B cell (primary cell): ENCODE measurements around the gene AEN. TPM values are rescaled to one million over a fixed set of nuclear protein-coding genes. Genes with fewer than 3 reads are reported as not detected.
A peak's percentile ranks its signal among the peaks of the same experiment; 100 is the strongest.

Experiments
- ATAC-seq: fragments of 200-7000 bp; cut with Tn5 transposase; one replicate; pipeline ENCODE4 v1.10.0; 2021; ENCODE audit warnings: low read depth, mild to moderate bottlenecking, moderate number of reproducible peaks, moderate library complexity
- CTCF ChIA-PET: fragments of 350-600 bp; sonication (Branson Sonifier 250); formaldehyde crosslinking; loops from one replicate; lab custom pipeline; 2021; ENCODE audit warnings: antibody characterized with exemption, inconsistent platforms; lab: Charles Lee
- POLR2A ChIA-PET: fragments of 350-600 bp; sonication (Branson Sonifier 250); formaldehyde crosslinking; loops from one replicate; lab custom pipeline; 2021; ENCODE audit warnings: antibody characterized with exemption; lab: Charles Lee
- DNase-seq: peaks from one replicate; pipeline ENCODE4 v3.0.0; 2013
- H2AFZ ChIP-seq: 2 replicates; pipeline ENCODE4 v1.6.1; 2012; ENCODE audit warnings: mild to moderate bottlenecking, low read depth, low read length; ENCODE audit not compliant: insufficient read depth, poor library complexity, severe bottlenecking
- H3K27ac ChIP-seq, 2 donors: 1 replicate in 1 of 2; 2 replicates in 1 of 2; pipeline ENCODE4 v1.5.1; 2012 to 2013; ENCODE audit warnings: low read length in 2 of 2, mild to moderate bottlenecking in 2 of 2, moderate library complexity in 1 of 2
- H3K27me3 ChIP-seq, 4 experiments: fragments of 200-600 bp in 1 of 4; sonication (generic) in 1 of 4; replicated peaks in 1 of 4; 1 replicate in 2 of 4; 2 replicates in 2 of 4; pipeline versions ENCODE4 v1.6.1 to v1.7.0; 2013 to 2016; ENCODE audit warnings: low read length in 3 of 4, mild to moderate bottlenecking in 2 of 4, mixed read lengths in 1 of 4, moderate library complexity in 1 of 4; ENCODE audit not compliant: insufficient read depth in 4 of 4, control insufficient read depth in 3 of 4; ENCODE audit errors: control extremely low read depth in 1 of 4
- H3K36me3 ChIP-seq, 2 experiments: replicated peaks in 1 of 2; 1 replicate in 1 of 2; 2 replicates in 1 of 2; pipeline versions ENCODE4 v1.6.1 to v1.7.1; 2013; ENCODE audit warnings: low read length in 1 of 2; ENCODE audit not compliant: insufficient read depth in 2 of 2, control insufficient read depth in 1 of 2; ENCODE audit errors: control extremely low read depth in 1 of 2, extremely low read depth in 1 of 2
- H3K4me1 ChIP-seq, 2 donors: fragments of 200-600 bp in 1 of 2; sonication (generic) in 1 of 2; 1 replicate in 1 of 2; 2 replicates in 1 of 2; pipeline versions ENCODE4 v1.5.1 to v1.6.1; 2013 to 2017; ENCODE audit warnings: low read length in 2 of 2; ENCODE audit not compliant: control insufficient read depth in 2 of 2, insufficient read depth in 2 of 2
- H3K4me2 ChIP-seq: replicated peaks from 2 replicates; pipeline ENCODE3; 2012; ENCODE audit warnings: mild to moderate bottlenecking, low read depth, low read length; ENCODE audit not compliant: poor library complexity, severe bottlenecking
- H3K4me3 ChIP-seq, 5 experiments: fragments of 200-600 bp in 1 of 5; sonication (generic) in 1 of 5; 1 replicate in 3 of 5; 2 replicates in 2 of 5; pipeline versions ENCODE4 v1.5.1 to v1.7.0; 2011 to 2016; ENCODE audit warnings: low read length in 4 of 5, mild to moderate bottlenecking in 4 of 5, low read depth in 2 of 5, control low read depth in 1 of 5, moderate library complexity in 1 of 5; ENCODE audit not compliant: insufficient read depth in 1 of 5; ENCODE audit errors: control extremely low read depth in 1 of 5, extremely low read depth in 1 of 5
- H3K79me2 ChIP-seq: fragments of 200-600 bp; sonication (generic); one replicate; pipeline ENCODE4 v1.6.0; 2016; ENCODE audit warnings: low read length; ENCODE audit not compliant: control insufficient read depth, insufficient read depth
- H3K9ac ChIP-seq: fragments of 200-600 bp; sonication (generic); 2 replicates; pipeline ENCODE4 v1.6.1; 2017; ENCODE audit warnings: mild to moderate bottlenecking, low read length, moderate library complexity
- H3K9me3 ChIP-seq, 3 donors: one replicate each; pipeline versions ENCODE4 v1.6.1 to v1.7.1; 2013; ENCODE audit warnings: low read length in 2 of 3; ENCODE audit not compliant: control insufficient read depth in 2 of 3, insufficient read depth in 1 of 3; ENCODE audit errors: control extremely low read depth in 1 of 3
- H4K20me1 ChIP-seq: 2 replicates; pipeline ENCODE4 v1.6.0; 2012; ENCODE audit warnings: mild to moderate bottlenecking, low read length; ENCODE audit not compliant: insufficient read depth, control insufficient read depth, poor library complexity, severe bottlenecking
- H3K27ac Mint-ChIP-seq: one replicate; pipeline ENCODE4 v1.8.0; 2021; ENCODE audit warnings: mixed read lengths
- H3K27me3 Mint-ChIP-seq: one replicate; pipeline ENCODE4 v1.8.0; 2021; ENCODE audit warnings: mixed read lengths
- H3K4me1 Mint-ChIP-seq: one replicate; pipeline ENCODE4 v1.8.0; 2021; ENCODE audit warnings: mixed read lengths
- H3K4me3 Mint-ChIP-seq: one replicate; pipeline ENCODE4 v1.8.0; 2021; ENCODE audit warnings: mixed read lengths
- H3K9me3 Mint-ChIP-seq: one replicate; pipeline ENCODE4 v1.8.0; 2022; ENCODE audit warnings: mixed read lengths; ENCODE audit not compliant: insufficient read depth
- EZH2 ChIP-seq: IDR thresholded peaks from 2 replicates; pipeline ENCODE4 v1.6.1; 2012; ENCODE audit warnings: borderline replicate concordance, low read depth, mild to moderate bottlenecking, moderate library complexity, low read length; ENCODE audit not compliant: insufficient read depth, poor library complexity, severe bottlenecking
- WGBS: methylation state at CpG from one replicate; pipeline ENCODE4 v1.1.5; 2013; ENCODE audit warnings: missing lambda C conversion rate; ENCODE audit not compliant: insufficient coverage; 5-methylcytosine and 5-hydroxymethylcytosine counted together
- intact Hi-C: fragments of 100-400 bp; cut with micrococcal nuclease; formaldehyde crosslinking; loops from one replicate; pipeline ENCODE4 v1.10.0; 2022
- polyA plus RNA-seq: library from polyadenylated mRNA; depleted of rRNA; stranded (reverse); fragments of >200 nt; gene quantifications from 2 replicates; pipeline ENCODE4 v1.2.3, GENCODE V29; 2012
- total RNA-seq, 2 donors: library from RNA; stranded (reverse); fragments of 120-200 nt in 1 of 2; gene quantifications; 1 replicate in 1 of 2; 2 replicates in 1 of 2; pipeline versions ENCODE4 v1.2.3 to v1.2.4, GENCODE V29; 2013 to 2022
- TF ChIP-seq, protein P1 (sequence below): fragments of 200-600 bp; IDR thresholded peaks from one replicate; pipeline ENCODE4 v1.8.0; 2022; ENCODE audit warnings: antibody characterized with exemption, mild to moderate bottlenecking

Gene AEN
- total and polyA plus RNA-seq, 2 donors (not counting 1 experiment from before 2014, with no cell fraction given), result 18.5 to 42.9 TPM

DNA sequence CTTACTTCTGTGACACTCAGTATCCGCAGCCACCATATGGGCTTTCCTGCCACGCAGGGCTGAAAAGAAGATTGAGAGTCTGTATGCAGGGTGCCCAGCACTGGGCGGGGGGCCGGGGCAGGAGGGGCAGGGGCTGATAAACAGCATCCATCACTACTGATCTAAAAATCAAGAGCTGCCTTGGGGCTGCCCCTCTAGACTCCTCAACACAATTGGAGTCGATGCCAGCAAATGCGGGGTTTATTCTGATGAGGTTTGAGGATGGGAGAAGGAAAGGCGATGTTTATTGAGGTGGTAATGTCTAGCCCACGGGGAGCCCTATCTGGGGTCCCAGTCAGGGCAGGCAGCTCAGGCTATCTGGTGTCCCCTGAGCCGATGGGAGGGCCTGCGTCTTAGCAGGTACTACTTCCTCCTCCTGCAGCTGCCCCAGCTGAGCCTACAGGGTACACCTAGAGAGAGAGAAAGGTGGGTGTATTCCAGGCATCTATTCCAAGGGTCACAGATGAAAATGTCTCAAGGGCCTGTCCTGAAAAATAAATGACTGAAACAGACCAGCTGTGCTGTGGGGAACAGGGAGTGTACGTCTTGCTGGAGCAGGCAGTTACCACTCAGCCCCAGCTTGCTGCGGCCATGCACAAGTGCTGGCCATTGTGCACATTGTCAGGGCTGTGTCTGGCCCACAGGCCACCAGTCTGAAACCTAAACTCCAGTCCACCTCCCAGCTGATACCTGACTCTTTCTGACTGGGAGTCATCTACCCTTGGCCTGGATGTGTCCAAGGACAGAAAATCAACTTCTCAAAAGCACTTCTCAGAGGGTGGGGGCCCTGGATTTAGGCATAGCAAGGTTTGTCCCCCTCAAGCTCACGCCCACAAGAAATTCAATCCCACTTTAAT is 37.2 kb downstream of the AEN start:
- Histone ChIP-seq H4K20me1 (no peaks in the 10 kb centered on the region), H3K27me3 (no peaks in the 10 kb centered on the region), H3K4me3 (no peak overlapping the region), H3K9me3 (peaks cover 0 to 16% (median 0%) of the 10 kb centered on the region in 3 donors), H3K9ac (no peak overlapping the region), H3K79me2 (peaks cover 4% of the 10 kb centered on the region), H3K4me2 (peak overlapping the region; percentile 47), H3K4me1 (peaks cover 52 to 60% of the 10 kb centered on the region in 2 donors), H3K27ac (peak overlapping the region; percentile 80 to 85), H2AFZ (no peak overlapping the region), H3K36me3 (peaks cover 0 to 17% of the 10 kb centered on the region in 2 experiments)
- no peak for DNase-seq
- CTCF ChIA-PET, result interaction anchor here (1.0 to 8.8 kb wide), 6 partner anchors 8 to 37 kb away, joined by 3 to 120 read pairs (median 10); partner anchors contain the start of gene AEN
- WGBS, result 87% methylated on average over 5 of the region's 13 CpGs
- POLR2A ChIA-PET, result interaction anchor here (0.9 to 1.1 kb wide), 3 partner anchors 24 to 37 kb away, joined by 3 read pairs; partner anchors contain the start of gene AEN
- Mint-ChIP-seq H3K4me3 (peak overlapping the region; percentile 23), H3K9me3 (no peaks in the 10 kb centered on the region), H3K27me3 (no peaks in the 10 kb centered on the region), H3K4me1 (peaks cover 61% of the 10 kb centered on the region), H3K27ac (peak overlapping the region; percentile 98)
- TF ChIP-seq EZH2, result no peak
- TF ChIP-seq, protein P1, sequence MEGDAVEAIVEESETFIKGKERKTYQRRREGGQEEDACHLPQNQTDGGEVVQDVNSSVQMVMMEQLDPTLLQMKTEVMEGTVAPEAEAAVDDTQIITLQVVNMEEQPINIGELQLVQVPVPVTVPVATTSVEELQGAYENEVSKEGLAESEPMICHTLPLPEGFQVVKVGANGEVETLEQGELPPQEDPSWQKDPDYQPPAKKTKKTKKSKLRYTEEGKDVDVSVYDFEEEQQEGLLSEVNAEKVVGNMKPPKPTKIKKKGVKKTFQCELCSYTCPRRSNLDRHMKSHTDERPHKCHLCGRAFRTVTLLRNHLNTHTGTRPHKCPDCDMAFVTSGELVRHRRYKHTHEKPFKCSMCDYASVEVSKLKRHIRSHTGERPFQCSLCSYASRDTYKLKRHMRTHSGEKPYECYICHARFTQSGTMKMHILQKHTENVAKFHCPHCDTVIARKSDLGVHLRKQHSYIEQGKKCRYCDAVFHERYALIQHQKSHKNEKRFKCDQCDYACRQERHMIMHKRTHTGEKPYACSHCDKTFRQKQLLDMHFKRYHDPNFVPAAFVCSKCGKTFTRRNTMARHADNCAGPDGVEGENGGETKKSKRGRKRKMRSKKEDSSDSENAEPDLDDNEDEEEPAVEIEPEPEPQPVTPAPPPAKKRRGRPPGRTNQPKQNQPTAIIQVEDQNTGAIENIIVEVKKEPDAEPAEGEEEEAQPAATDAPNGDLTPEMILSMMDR, result no peak
- ATAC-seq, result no peak
- intact Hi-C loops, result no loop called here
